ENCODE results near the gene SH3BGR.
"Not testable (repeated sequence)": the region's sequence is repeated elsewhere in the genome, so short reads cannot be mapped to it uniquely, and the experiment has no call there.

Gene SH3BGR

DNA sequence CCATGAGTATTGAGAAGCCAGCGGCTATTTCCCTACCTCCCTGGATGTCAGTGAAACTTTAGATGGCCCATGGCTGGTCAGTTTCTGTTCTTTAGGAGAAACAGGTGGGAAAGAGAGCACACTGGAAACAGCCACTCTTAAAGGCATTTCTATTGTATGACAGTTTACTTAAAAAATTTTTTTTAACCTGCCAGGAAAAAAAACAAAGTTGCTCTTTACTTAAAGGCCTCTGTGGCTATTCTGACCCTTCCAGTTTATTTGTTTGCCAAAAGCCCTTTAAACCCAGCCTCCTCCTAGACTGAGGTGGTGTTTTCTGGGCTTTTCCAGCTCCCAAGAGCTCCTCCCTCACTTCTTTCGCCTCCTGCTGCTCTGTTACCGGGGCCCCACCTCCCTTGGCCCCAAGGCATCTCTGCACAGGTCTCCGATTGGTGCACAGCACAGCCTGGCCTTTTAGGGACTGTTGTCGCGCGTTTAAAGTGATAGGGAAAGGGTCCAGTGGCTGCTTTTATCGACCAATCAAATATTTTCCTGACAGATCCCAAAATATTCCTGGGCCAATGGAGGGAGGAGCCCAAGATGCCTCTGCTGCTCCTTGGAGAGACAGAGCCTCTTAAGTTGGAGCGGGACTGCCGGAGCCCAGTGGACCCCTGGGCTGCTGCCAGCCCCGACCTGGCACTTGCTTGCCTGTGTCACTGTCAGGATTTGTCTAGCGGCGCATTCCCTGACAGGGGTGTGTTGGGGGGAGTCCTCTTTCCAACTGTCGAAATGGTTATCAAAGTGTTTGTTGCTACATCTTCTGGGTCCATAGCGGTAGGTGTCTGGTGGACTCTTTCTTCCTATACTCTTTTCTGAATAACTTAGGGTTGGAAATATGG, at the start of gene SH3BGR:
SH3BGR (plus strand) TSS at position 639 of the 875 bp plus-strand sequence; CDS start at position 766, 127 bp downstream.
- DNase-seq (ENCODE audit: low read depth, low spot score), result no peak

DNA sequence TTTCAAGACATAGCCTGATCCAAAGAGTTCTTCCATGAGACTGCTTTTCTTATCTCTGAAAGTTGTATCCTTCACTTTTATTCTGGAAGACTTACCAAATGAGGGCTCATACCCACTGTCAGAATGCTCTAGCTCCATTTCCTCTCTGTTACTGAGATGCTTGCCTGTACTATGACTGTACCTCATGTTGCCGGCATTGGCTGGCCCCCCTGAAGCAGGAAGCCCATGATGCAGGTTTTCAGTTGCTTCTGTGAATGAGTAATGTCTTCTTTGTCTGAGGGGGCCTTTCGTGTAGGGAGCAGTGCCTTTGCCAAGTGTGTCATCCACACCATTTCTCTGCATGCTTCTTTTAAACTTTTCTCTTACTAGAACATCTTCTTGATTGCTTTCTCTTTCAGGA, 45.7 kb upstream of the SH3BGR start:
- DNase-seq (ENCODE audit: low read depth, low spot score), result no peak

GRCh38 chr21:39419204-39419603, 32.6 kb upstream of the SH3BGR start:
- not testable (repeated sequence) for DNase-seq (ENCODE audit: low read depth, low spot score)

DNA sequence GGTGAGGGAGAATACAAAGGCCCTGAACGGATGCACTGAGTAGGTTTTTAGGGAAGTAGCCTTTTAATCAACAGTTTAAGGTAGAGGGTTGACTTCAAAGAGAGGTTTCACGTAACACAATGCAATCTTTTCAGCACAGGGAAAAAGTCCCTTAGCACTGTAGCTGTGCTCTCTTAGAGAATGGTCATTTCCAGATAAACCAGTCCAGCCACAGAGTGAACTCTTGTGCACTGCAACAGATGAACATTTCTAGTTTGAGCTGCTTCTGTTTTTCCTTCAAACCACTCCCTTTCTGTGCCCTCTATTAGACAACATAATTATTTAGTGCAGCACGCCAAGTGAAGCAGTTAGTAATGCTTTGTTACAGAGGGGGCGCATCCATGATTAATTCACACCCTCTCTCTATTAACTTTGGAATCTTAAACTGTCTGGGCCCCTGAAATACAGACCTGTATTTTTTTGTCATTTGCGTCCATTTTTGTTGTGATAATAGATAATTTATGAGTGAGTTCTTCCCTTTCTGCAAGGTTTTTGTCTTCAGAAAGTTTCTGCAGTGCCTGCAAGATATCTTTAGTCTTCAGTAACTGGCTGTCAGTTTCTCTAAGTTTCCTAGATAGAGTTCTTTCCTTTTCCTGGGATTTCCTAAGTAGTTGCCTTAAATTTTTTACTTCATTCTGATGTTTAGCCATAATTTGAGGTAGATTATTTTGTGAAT, 29.1 kb upstream of the SH3BGR start:
- no peak for DNase-seq (ENCODE audit: low read depth, low spot score)

GRCh38 chr21:39429445-39429844, 22.3 kb upstream of the SH3BGR start:
- no peak for DNase-seq (ENCODE audit: low read depth, low spot score)

- DNase-seq (ENCODE audit: low read depth, low spot score), result no peak
Measured at GRCh38 chr21:39430016-39430415, 21.8 kb upstream of the SH3BGR start.

GRCh38 chr21:39430457-39430856, 21.3 kb upstream of the SH3BGR start:
- no peak for DNase-seq (ENCODE audit: low read depth, low spot score)

DNA sequence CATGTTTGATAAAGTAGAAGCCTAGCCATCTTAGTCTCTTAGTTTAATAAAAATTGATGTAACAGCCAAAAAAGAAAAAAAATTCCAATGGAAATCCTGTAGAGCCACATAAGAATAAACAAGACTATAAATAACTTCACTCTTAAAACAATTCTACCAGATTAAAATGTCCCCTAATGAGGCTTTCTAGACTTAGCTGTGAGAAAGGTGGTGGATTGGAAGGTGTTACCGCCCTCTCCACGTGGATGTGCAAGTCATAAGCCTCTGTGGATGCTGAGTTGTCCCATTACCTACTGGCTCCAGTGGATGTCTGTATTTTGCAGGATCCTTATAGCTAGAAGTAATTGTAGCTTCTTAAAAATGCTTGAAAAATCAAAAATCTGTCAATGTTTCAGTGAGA, 20.8 kb upstream of the SH3BGR start:
- no peak for DNase-seq (ENCODE audit: low read depth, low spot score)

- no peak for DNase-seq (ENCODE audit: low read depth, low spot score)
Measured at GRCh38 chr21:39434950-39435349, 16.8 kb upstream of the SH3BGR start.

DNA sequence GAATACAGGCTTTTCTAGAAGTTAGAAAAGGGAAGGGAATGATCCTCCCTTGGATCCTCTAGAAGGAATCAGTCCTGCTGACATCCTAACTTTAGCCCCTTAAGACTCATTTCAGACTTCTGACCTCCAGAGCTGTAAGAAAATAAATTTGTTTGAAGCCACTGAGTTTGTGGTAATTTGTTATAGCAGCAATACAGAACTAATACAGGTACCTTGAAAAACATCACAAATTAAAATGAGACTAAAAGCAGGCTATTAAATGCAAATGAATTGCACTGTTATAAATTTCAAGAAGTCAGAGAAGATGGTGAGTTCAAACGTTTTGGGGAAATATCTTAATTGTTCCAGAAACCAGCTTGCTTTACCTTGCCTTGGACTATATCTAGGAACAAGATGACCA, 12.5 kb upstream of the SH3BGR start:
- no peak for DNase-seq (ENCODE audit: low read depth, low spot score)

DNA sequence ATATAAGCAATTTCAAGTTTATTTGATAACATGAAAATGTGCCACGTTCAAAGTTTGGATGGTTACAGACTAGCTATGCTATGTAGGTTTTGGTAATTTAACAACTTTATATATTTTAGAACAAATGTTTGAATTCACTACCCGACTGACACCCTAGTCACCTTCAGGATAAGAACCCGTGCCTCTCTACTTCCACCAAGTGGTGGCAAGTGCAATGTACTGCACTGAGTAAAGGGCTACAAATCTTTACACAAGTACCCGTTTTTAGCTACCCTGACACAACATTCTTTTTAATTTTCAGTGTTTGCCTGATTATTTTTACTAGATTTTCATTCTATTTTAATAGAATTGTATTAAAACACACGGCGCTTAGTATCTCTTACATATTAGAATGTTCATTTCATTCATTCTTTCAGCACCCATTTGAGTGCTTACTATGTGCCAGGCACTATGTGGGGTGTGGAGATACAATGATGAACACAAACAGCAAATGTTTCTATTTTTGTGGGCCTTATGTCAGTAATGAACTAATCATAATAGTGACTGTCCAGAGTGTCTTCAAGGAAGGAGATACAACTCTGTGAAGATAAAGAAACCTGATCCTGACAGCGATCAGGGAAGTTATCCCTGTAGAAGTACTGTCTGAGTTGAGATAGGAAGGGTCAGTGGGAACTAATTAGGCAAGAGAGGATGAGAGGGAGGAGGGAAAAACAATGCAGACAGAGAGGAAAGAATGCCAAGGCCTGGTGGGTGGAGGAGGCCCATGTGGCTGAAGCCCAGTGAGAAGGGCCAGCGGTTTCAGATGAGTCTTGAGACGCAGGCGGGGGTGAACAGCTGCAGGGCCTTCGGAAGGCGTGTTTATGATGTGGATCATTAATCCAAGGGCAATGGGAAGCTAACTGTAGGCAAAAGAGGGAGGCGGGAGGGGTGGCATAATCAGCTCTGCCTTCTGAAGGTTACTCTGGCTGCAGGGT, 10.0 kb upstream of the SH3BGR start:
- no peak for DNase-seq (ENCODE audit: low read depth, low spot score)

- DNase-seq (ENCODE audit: low read depth, low spot score), result no peak
Measured at GRCh38 chr21:39444421-39445180, 7.2 kb upstream of the SH3BGR start.

GRCh38 chr21:39445321-39446269, 6.2 kb upstream of the SH3BGR start, which contains the start of gene LCA5L:
LCA5L (minus strand) TSS chr21:39445778; CDS start chr21:39428493, 17,285 bp downstream.
- DNase-seq (ENCODE audit: low read depth, low spot score), result peak; percentile 61

GRCh38 chr21:39447264-39447663, 4.5 kb upstream of the SH3BGR start:
- no peak for DNase-seq (ENCODE audit: low read depth, low spot score)

GRCh38 chr21:39452207-39452969, 618 bp downstream of the SH3BGR start:
- DNase-seq (ENCODE audit: low read depth, low spot score), result no peak

DNA sequence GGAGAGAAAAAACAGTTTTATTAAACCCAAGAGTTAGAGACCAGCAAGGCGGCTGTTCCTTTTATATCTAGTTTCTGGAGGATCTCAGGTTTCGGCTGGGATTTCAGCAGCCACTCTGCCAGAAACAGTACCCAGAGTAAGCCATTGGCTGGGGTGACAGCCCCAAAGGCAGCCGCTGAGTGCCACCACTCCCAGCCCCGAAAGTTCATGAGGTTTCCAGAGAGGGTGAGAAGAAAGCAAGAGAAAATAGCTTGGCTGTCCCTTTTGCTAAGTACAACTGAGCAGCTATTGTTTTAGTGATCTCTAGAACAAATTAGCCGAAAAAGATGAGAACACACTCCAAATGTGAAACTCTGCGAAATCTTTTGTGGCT, 1.2 kb downstream of the SH3BGR start:
- DNase-seq (ENCODE audit: low read depth, low spot score), result no peak

DNA sequence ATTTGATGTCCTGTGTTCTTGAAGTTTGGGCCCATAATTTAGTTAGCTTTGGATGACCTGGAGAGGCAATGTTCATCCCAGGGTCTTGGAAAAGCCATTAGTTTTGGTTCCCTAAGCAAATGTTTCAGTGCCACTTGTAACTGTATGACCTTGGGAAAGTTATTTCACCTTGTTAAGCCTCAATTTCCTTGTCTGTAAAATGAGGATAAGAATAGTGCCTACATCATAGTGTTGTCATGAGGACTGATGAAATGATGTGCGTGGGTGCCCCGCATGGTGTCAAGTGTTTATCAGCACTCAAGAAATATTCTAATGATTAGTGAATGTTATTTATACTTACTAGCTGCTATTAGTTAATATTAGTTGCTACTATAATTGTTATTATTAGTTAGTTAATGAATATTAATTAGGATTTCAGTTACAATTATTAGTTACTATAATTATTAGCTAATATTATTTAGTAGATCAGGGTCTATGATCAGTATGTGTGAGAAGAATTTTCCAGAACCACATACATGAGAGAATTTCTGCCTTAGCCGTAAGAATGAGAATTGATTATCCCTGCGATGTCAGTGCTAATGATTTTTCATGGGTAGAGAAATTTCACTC, 1.9 kb downstream of the SH3BGR start:
- no peak for DNase-seq (ENCODE audit: low read depth, low spot score)

GRCh38 chr21:39454949-39455668, 3.3 kb downstream of the SH3BGR start:
- DNase-seq (ENCODE audit: low read depth, low spot score), result no peak

Data from brain pericyte (primary cell).